NCI-H1092 treated with DMSO at 0.1 percent for 48 hours (cell line): ENCODE measurements around the gene ITPKB.
"Not testable (repeated sequence)": the region's sequence is repeated elsewhere in the genome, so short reads cannot be mapped to it uniquely, and the experiment has no call there.

Source experiments
- DNase-seq: peaks from one replicate; lab custom pipeline; 2025; lab: John Stamatoyannopoulos, UW

ITPKB gene

DNA sequence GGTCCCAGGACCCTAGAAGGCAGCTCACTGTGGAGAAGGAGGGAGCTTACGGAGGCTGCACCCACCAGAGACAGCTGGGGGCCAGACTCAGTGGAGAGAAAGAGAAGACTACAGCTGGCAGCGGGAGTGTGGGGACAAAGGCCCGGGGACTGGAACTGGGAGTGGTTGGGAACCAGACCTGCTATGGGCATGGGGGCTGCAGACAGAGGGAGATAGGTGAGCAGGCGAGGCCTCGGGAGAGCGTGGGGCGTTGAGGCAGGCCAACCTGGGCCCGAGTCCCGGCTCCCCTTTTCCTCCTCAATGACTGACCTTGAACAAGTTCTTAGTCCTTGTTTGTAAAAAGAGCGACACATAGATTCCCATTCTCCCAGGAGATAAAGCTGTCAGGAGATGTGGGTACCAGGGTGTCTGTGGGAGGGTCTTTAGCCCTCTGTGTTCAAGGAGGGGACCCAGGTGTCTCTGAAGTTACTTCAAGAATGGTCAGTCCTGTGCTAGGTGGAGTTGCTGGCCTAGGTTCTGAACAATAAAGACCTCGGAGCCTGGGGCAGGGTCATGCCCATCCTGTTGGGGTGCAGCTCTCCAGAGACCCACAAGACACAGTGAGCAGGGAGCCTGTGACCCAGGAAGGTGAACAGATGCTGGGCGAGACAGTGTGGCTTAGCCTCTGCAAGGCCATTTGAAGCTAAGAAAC, 87.9 kb downstream of the ITPKB start:
- DNase-seq, result no peak

DNA sequence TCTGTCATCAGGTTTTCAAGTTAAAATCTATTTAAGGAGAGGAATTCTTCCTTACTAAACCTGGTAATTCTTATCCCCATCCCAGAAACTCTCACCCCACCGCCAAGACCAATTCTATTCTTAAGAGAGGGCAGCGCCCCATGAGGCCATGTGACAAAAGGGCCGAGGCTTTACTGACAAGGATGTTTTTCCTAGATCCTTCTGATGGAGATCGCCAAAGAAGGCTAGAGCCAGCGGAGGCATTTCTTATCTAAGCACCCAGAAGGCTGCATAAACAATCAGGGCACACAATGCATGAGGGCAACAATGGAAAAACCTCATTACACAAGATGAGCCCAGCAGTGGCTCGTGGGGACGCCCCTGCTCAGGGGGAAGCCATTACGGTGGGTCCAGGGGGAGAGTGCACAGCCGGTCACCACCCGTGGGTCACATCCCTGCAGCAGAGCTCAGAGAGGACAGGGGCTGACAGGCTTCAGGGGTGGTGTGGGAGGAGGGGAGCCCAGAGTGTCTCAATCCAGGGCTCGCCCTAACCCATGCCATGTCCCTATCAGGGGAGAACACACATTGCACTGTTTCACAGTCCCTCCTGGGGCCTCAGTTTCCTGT, 88.7 kb downstream of the ITPKB start:
- no peak for DNase-seq

DNA sequence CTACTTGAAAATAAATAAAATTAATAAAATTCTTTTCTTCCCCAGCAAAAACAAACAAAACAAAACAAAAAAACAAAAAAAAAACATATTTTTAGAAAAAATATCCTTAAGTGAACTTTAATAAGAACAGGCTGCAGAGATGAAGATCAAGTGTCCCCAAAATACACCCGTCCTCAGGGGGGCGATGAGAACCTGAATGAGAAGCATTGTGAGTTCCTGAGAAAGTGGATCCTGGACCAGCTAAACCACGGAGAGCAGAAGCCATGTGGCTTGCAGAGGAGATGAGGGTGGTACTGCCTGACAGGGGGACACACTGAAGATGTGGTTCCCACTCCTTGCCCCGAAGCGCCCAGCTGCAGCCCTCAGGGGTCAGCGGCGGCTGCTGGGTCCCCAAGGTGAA, 89.3 kb downstream of the ITPKB start:
- peak; percentile 18 for DNase-seq

DNA sequence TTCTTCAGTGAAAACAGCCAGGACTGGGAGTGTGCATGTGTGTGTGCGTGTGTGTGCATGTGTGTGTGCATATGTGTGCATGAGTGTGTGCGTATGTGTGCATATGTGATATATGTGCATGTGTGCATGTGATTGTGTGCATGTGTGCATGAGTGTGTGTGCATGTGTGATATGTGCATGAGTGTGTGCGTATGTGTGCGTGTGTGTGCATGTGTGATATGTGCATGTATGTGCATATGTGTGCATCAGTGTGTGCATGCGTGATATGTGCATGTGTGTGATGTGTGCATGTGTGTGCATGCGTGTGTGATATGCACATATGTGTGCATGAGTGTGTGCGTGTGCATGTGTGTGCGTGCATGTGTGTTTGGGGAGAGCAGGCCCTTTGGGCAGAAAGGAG, 89.8 kb downstream of the ITPKB start:
- no peak for DNase-seq

DNA sequence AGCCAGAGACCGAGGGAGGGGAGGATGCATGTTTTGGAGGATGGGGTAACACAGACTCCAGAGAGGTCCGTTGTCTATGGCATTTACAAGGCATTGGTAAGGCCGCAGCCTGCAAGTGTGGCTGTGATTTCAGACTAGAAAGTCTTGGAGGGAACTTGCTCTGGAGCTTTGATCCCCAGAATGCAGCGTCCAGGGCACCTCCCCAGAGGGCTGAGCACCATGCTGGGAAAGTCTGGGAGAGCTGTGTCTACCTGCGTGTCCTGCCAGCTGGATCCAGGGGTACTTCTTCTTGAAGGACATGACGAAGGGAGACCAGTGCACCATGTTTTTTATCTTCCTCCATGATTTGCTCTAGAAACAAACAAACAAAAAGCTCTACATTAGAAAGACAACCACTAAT, 90.7 kb downstream of the ITPKB start:
- DNase-seq, result no peak

DNA sequence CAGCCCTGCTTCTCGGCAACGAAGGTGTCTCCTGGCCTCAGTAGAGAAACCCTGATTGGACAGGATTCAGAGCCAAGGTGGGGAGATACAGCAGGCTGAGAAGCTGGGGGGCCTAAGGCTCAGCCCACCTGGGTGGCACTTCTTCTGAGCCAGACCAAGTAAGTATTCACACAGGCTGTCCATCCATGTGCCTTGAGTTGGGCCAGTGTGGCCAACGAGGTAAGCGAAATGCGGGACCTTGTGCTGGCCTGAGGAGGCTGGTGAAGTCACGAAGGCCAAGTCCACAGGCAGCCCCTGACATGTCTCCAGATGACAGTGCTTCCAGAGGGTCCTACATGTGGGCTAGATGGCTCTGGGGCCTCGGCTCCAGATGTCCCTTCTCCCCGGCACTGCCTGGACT, 91.4 kb downstream of the ITPKB start:
- no peak for DNase-seq

DNA sequence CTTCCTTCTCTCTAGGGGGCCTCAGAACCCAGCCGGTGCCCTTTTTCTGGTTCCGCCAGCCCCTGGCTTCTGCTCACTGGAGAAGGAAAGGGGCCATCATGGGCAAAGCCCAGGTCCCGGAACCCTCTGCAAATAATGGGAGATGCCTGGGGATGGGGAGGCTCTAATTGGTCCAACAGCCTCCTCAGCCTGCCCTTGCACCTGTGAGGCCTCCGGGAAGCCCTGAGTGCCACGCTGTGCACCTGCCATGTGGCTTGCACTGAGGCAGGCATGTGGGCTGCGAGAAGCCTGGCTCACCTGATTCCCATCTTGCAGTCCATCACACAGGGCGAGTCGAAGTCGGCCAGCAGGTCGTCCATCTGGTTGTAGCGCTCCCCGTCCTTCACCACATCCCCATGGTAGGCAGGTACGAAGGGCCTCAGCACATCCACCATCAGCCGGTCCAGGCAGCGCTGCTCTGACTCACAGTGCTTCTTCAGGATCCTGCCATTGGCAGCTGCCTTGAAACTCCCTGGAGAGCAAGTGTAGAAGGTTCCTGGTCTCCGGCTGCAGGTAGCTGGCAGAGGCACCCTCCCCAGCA, 92.1 kb downstream of the ITPKB start:
- no peak for DNase-seq

DNA sequence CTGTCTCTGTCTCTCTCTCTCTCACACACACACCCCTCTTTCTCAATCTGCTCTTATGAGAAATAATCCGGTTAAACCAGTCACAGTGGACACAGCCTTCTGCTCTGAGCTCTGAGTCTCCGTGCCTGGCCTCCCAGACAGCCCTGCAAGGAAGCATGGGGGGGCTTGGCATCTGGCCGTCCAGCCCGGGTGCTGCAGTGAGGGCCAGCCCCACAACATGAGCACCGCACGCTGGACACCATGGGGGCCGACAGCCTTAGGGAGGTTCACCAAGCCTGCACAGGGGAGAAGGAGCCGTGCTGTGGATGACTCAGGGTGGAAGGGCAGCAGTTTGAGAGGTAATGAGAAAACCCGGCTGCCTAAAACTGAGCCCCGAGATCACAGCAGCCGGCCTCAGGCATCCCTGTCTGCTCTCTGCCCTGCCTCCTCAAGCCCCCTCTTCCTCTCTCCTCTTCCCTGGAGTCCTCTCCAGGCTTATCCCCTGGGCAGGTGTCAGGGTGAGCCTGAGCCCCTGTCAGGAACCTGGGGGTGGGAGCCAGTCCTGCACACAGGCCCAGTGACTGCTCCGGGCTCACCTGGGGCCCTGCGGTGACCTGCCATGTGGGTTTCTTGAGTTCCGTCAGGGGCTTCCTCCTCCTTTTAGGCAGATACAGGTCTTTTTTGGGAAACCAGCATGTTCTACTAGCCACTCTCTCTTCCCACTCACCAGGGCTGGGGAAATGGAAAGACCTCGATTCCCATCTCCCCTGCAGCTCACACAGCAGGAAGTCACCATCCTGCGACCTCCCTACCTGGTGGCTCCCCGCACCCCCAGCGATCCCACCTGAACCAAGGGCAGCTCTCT, 92.8 kb downstream of the ITPKB start:
- DNase-seq, result no peak

DNA sequence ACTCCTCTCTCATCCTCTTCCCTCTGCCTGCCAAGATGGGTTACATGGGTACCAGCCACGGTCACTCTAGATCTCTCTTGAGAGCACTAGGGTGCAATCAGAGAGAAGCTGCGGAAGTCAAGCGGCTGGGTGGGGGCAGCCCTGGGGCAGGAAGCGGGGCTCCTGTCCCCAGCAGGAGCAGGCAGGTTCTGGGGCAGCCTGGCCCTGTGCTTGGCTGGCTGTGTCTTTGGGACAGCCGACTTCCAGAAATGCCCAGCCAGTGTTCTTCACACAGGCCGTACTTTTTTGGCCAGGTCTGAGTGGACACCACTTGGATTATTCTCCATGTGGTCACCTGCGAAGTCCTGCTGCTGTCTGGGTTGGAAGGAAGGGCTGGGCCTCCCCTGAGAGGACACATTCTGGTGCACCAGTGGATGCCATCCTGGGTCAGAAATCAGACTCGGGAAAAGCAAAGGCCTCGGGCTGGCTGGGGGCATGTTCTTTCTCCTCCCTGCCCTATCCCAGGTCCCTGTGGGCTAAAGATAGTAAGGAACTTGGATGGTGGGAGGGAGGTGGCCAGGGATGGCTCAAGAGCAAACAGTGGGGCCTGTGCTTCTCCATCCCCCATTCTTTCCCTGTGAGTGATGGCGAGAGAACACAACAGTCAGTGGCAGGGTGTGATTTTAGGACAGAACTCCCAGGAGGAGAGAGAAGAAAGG, 93.7 kb downstream of the ITPKB start:
- no peak for DNase-seq

DNA sequence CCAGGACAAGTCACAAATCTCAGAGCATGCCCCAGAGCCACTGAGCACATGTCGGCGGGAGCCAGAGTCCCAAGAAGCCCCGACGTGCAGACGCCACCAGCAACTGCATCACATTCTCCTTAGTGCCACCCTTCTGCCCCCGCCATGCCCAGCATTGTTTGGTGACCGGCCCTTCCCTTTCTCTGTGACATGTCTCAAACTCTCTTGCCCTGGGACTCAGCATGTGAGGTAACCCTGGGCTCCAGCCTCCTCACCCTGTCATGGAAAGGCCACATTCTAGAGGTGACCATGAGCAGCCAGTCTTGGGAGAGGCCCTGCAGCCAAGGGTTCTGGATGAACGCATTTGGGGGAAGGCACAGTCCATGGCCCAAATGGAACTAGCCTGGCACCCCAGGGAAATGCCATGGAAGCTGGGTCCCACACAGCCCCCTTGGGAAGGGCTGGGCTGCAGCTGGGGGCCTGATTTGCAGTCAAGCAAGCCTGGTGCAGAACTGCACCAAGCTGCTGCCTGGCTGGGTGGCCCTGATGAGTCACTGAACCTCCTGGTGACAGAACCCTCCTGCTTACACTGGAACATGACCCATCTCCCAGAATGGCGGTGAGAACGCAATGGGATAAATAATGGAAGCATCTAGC, 94.4 kb downstream of the ITPKB start:
- DNase-seq, result no peak

DNA sequence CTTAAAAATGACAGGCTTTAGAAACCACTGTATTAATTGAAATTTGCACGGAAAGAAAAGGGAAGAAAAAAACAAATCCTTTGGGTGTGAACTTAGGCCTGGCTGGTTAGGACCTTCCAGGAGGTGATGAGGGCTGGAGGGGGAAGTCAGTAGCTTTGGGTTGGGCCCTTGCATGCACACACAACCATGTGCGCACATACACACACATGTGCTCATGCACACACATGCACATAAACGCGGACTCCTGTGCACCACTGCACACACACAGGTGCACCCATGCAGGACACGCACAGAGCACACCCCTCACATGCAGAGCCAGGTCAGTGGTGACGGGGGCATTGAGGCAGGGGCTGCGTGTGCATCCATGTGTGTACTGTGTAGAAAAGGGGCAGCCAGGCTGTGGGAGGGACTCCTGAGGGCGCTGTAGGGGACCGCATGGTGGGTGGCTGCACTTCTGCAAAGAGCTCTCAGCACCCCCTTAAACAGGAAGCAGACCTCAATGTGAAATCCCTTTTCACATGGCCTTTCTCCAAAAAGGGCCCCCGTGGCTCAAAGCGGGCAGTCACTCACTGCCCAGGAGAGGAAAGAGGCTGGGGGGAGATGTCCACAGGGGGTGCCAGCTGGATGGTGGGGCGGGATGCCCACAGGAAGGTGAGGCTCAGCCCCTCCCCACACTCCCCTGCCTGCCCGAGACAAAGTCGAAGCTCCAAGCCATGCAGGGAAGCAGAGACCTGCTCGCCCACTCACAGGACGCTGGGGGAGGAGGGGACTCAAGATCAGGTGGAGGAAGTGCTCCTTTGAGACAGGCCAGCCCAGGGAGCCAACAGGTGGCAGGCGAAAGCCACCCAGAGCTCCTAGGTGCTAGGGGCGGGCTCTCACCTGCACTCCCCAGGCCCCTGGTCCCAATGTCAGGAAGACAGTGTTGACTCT, 95.2 kb downstream of the ITPKB start:
- DNase-seq, result no peak

DNA sequence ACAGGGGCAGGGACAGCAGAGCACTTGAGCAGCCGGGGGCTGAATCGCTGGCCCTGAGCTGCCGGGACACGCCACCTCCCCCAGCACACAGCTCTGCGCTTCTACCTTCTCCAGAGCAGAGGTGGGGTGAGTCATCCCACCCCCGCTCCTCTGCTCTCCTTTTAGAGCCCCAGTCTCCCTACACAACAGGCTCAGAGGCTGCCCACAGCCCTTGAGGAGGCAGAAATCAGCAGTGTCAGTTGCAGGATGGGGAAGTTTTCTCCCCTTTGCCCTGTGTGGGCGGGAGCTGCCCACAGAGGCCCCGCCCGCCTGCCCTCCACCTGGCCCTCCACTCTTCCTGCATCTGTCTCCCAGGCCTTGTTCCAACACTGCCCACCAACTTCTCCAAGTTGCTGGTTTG, 95.9 kb downstream of the ITPKB start:
- no peak for DNase-seq

DNA sequence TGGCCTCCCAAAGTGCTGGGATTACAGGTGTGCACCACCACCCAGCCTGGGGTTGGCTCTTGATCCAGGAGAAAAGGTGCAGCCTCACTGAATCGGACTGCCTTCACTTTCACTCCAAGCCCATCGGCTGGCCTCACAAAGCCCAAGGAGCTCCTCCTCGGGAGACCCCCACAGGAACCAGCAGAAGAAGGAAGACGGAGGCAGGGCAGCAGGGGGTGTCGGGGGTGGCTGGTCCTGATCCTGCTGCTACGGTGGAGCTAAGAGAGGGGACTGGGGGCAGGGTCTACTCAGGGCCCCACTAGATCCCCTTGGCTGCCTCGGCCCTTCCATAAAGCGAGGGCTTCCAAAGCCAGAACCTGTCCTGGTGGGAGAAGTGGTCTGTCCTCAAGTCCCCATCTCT, 96.7 kb downstream of the ITPKB start:
- no peak for DNase-seq

DNA sequence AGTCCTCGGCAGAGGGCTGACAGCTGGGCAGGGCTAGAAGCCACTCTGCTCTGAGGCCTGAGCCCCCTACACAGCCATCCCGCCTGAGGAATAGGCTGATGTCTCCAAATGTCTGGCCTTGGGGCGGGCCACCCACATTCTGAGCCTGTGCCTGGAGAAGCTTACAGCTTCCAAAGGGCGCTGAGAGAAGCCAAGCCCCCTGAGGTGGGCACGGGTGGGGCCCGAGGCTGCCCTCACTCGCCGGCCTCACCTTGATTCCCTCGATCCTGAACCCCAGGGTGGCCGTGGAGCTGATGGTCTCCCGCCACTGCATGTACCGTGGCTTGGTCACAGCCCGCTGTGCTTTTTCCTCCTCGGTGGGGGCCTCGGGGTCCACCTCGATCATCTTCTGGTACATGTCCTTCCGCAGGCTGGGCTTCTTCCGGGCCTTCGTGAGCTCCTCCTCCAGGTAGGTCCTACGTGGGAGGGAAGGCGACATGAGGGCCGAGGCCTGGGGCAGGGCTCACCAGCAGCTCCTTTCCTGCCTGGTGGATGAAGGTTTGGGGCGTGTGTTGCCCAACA, 97.3 kb downstream of the ITPKB start:
- DNase-seq, result no peak

DNA sequence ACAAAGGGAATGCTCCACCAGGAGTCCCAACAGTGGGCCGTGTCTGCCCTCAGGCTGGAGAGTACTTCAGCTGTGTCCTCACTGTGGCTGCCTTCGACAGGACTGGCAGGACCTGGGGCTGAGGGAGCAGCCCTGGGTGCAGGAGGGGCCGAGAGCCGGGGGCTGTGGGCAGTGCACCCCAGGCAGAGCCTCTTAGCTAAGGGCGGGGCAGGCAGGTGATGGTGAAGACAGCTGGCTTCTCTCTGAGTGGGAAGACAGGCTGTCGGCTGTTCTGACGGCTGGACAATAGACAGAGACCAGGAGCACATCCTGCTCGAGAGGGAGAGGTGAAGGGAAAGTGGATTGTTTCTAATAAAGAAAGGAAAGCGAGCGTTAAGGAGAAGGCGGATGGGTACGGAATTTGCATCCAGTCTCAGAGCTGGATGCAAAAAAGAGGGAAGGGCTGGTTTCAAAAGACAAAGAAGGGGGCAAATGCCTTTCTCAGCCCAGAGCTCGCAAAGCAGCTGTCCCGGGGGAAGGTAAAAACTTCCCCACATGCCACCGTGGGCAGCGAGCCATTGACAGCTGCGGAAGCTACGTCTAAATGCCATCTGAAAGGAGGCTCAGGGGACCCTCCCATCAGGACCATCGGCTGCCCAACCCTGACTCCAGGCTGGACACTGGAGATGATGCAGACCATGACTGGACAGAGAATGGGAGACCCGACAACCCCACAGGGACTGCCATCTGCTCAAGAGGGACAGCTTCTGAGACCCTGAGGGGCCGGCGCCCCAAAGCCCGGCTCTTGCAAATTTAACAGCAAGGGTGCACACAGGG, 98.6 kb downstream of the ITPKB start:
- DNase-seq, result no peak

DNA sequence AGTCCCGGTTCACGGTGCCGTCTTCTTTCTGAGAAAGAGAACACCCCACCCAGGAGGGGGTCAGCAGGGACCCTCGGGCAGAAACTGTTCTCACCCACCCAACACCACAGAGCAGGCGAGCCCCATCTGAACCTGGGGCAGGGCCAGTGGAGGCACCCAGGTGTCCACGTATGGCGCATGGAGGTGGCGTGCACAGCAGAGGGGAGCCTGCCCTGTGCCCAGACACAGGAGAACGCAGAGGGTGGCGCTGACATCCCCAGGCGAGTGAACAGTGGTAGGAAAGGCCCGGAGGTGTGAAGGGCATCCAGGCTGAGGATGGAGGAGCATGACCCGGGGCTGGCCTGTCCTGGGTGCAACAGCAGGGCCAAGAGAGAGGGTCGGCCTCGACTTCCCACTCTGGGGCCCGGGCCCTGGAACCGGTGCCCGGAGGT, 99.4 kb downstream of the ITPKB start:
- DNase-seq, result no peak

DNA sequence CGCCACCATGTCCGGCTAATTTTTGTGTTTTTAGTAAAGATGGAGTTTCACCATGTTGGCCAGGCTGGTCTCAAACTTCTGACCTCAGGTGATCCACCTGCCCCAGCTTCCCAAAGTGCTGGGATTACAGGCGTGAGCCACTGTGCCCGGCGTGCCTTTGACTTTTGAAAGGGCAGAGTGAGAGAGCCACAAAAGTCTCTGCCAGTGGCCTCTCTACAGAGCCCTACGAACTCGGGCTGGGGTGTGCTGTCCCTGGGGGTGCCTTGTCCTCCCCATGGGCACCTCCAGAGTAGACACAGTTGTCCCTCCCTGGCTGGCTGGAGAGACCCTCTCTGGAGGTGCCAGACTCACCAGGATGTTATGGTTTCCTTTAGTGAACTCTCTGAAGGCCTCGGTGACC, 99.9 kb downstream of the ITPKB start:
- DNase-seq, result not testable (repeated sequence)

DNA sequence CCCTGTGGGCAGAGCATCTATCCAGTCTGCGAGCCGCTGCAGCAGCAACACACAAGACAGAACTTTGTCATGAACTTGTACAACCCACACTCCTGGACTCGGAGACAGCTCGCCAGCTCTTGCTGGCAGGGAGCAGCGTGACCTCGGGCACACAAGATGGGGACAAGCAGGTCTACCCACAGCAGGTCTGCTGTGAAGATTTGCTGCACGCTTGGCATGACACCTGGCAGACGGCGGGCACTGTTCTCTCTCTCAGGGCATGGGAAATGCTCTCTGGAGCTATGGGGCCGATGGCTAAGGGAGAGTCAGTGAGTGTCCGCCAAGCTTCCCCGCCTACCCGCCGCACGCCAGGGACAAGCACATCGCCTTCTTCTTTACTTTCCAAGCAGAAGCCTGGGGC, 100.5 kb downstream of the ITPKB start:
- no peak for DNase-seq

DNA sequence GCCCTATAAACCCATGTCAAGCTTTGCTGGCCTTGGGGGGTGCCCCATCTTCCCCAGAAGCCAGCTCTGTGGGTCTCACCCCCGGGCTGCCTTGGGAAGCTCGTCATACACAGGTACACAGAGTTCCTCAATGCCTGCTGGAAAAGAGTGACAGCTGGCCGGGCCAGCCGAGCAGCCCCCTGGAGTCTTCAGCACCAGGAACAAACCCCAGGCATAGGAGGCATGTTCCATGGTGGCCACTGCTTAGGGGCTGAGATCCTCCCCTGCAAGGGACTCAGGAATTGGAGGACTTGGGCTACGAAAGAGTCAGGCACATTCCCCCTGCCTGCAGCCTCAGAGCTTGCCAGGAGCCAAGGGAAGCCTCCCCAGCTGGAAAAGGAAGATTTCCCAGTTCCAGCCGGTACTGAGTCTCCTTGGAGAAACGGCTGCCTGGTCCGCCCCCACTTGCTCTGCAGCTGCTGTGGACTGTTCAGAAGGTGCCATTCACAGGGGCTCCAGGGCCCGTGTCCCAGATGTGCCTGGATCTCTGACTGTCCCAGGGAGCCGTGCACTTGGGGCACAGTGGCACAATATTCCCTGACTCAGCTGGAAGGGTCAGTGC, 101.0 kb downstream of the ITPKB start:
- DNase-seq, result no peak
